HepG2 (cell line): ENCODE data around the gene TOPORS. TPM values are rescaled to one million over a fixed set of nuclear protein-coding genes. Genes with fewer than 3 reads are reported as not detected.

Source experiments
- ATAC-seq: fragments of 200-7000 bp; cut with Tn5 transposase; 3 replicates; pipeline ENCODE4 v1.9.1; 2020; ENCODE audit warnings: mild to moderate bottlenecking, moderate library complexity
- BruUV-seq: library from RNA; stranded (reverse); fragments of 400-500 nt; replicated peaks from 2 replicates; lab custom pipeline; 2021; lab: Mats Ljungman, UMichigan
- CTCF ChIA-PET: fragments of 300-600 bp; formaldehyde crosslinking; extraction: SDS; loops from one replicate; lab custom pipeline; 2021; ENCODE audit warnings: low total read pairs, inconsistent platforms, low intra/inter-chr PET ratio; lab: Yijun Ruan, JAX
- POLR2A ChIA-PET: fragments of 350-600 bp; sonication (Branson Sonifier 250); formaldehyde crosslinking; loops from one replicate; lab custom pipeline; 2020; ENCODE audit warnings: antibody characterized with exemption, inconsistent platforms; lab: Yijun Ruan, JAX
- DNase-seq: peaks from one replicate; pipeline ENCODE4 v3.0.0-alpha.2; 2015; ENCODE audit warnings: low spot score
- FAIRE-seq: peaks from 3 replicates; lab custom pipeline; 2011; peaks lifted over from hg19 to GRCh38; lab: Jason Lieb, UNC
- H2AFZ ChIP-seq: one replicate; pipeline ENCODE4 v1.6.1; 2011; ENCODE audit warnings: low read length, inconsistent platforms
- H3K27ac ChIP-seq: fragments of 300-600 bp; 3 replicates; pipeline ENCODE4 v1.8.0; 2011; ENCODE audit warnings: mixed run types, mild to moderate bottlenecking, mixed read lengths, low read length, inconsistent platforms; ENCODE audit not compliant: insufficient read depth; ENCODE audit errors: extremely low read length
- H3K27me3 ChIP-seq, 2 experiments: fragments of 200-600 bp in 1 of 2; 2 replicates in 1 of 2; 3 replicates in 1 of 2; pipeline versions ENCODE4 v1.6.0 to v1.8.0; 2011; ENCODE audit warnings: low read length in 2 of 2, mild to moderate bottlenecking in 2 of 2, moderate library complexity in 2 of 2, inconsistent platforms in 1 of 2; ENCODE audit not compliant: insufficient read depth in 2 of 2, control insufficient read depth in 1 of 2
- H3K36me3 ChIP-seq, 2 experiments: fragments of 200-600 bp in 1 of 2; replicated peaks in 1 of 2; 2 replicates in 1 of 2; 3 replicates in 1 of 2; pipeline versions ENCODE4 v1.5.1 to v1.8.0; 2011; ENCODE audit warnings: low read length in 2 of 2, inconsistent platforms in 1 of 2; ENCODE audit not compliant: insufficient read depth in 2 of 2, control insufficient read depth in 1 of 2
- H3K4me1 ChIP-seq: 2 replicates; pipeline ENCODE4 v1.5.1; 2012; ENCODE audit warnings: low read length, inconsistent platforms; ENCODE audit not compliant: insufficient read depth
- H3K4me2 ChIP-seq: 2 replicates; pipeline ENCODE4 v1.6.0; 2011; ENCODE audit warnings: low read depth, low read length, inconsistent platforms
- H3K4me3 ChIP-seq, 3 experiments: fragments of 200-600 bp in 1 of 3; sonication (generic), shearing (Covaris generic) in 1 of 3; replicated peaks in 1 of 3; 2 replicates each; pipeline ENCODE4 v1.5.1; 2011 to 2016; ENCODE audit warnings: low read length in 3 of 3, inconsistent platforms in 2 of 3, low read depth in 2 of 3, mild to moderate bottlenecking in 2 of 3, control low read depth in 1 of 3, mixed read lengths in 1 of 3; ENCODE audit not compliant: insufficient read depth in 1 of 3
- H3K79me2 ChIP-seq: one replicate; pipeline ENCODE4 v1.6.1; 2011; ENCODE audit warnings: low read length, inconsistent platforms; ENCODE audit not compliant: insufficient read depth
- H3K9ac ChIP-seq: 2 replicates; pipeline ENCODE4 v1.6.0; 2011; ENCODE audit warnings: mild to moderate bottlenecking, low read depth, low read length, inconsistent platforms; ENCODE audit not compliant: insufficient read depth
- H3K9me3 ChIP-seq: 2 replicates; pipeline ENCODE4 v1.5.1; 2012; ENCODE audit warnings: mild to moderate bottlenecking, low read length
- H4K20me1 ChIP-seq: 2 replicates; pipeline ENCODE4 v1.6.0; 2011; ENCODE audit warnings: inconsistent platforms, mild to moderate bottlenecking, low read length, moderate library complexity; ENCODE audit not compliant: insufficient read depth
- CBFB ChIP-seq: sonication (generic); formaldehyde crosslinking; IDR thresholded peaks from 2 replicates; pipeline ENCODE4 v1.4.0; 2020; ENCODE audit warnings: missing genetic modification reagents
- CCAR2 ChIP-seq: fragments of 200-400 bp; formaldehyde crosslinking; optimal IDR thresholded peaks from 2 replicates; pipeline ENCODE3; 2018; ENCODE audit warnings: low read depth, mild to moderate bottlenecking, low read length, moderate library complexity
- DR1 ChIP-seq: sonication (generic); formaldehyde crosslinking; IDR thresholded peaks from 2 replicates; pipeline ENCODE4 v1.8.0; 2021; ENCODE audit warnings: mild to moderate bottlenecking, missing genetic modification reagents, inconsistent platforms
- FLYWCH1 ChIP-seq: sonication (generic); formaldehyde crosslinking; IDR thresholded peaks from 2 replicates; pipeline ENCODE4 v1.8.1; 2023; ENCODE audit warnings: mild to moderate bottlenecking, missing genetic modification reagents
- HOXD1 ChIP-seq: sonication (generic); formaldehyde crosslinking; IDR thresholded peaks from 2 replicates; pipeline ENCODE4 v1.5.0; 2020; ENCODE audit warnings: missing genetic modification reagents
- LCORL ChIP-seq, 2 experiments: fragments of 450-650 bp in 1 of 2; sonication (generic) in 1 of 2; formaldehyde crosslinking in 1 of 2; IDR thresholded peaks; 2 replicates each; pipeline versions ENCODE4 v1.5.0 to v1.6.1; 2017 to 2020; ENCODE audit warnings: antibody characterized with exemption in 1 of 2, missing genetic modification reagents in 1 of 2
- MAFF ChIP-seq: IDR thresholded peaks from 2 replicates; pipeline ENCODE4 v1.6.1; 2011; ENCODE audit warnings: low read depth, low read length, improper control_type of control experiment
- MTA3 ChIP-seq: sonication (generic); formaldehyde crosslinking; IDR thresholded peaks from 2 replicates; pipeline ENCODE4 v1.4.0; 2020; ENCODE audit warnings: missing genetic modification reagents
- NAIF1 ChIP-seq: sonication (generic); formaldehyde crosslinking; IDR thresholded peaks from 2 replicates; pipeline ENCODE4 v1.5.0; 2020; ENCODE audit warnings: mild to moderate bottlenecking, missing genetic modification reagents, borderline replicate concordance
- NR3C1 ChIP-seq: sonication (generic); formaldehyde crosslinking; IDR thresholded peaks from 2 replicates; pipeline ENCODE4 v1.4.0; 2020; ENCODE audit warnings: missing genetic modification reagents
- ONECUT2 ChIP-seq: sonication (generic); formaldehyde crosslinking; IDR thresholded peaks from 2 replicates; pipeline ENCODE4 v1.4.0; 2020; ENCODE audit warnings: missing genetic modification reagents
- PHF5A ChIP-seq: IDR thresholded peaks from one replicate; pipeline ENCODE4 v1.6.1; 2018; ENCODE audit warnings: low read depth, missing genetic modification reagents; ENCODE audit not compliant: unreplicated experiment
- PRPF4 ChIP-seq: fragments of 200-400 bp; formaldehyde crosslinking; IDR thresholded peaks from 2 replicates; pipeline ENCODE4 v1.6.1; 2016; ENCODE audit warnings: low read length, low read depth; ENCODE audit not compliant: poor library complexity, severe bottlenecking
- TCF7 ChIP-seq: sonication (generic); IDR thresholded peaks from 2 replicates; pipeline ENCODE4 v1.6.1; 2016; ENCODE audit warnings: antibody characterized with exemption, low read depth
- TERF1 ChIP-seq: sonication (generic); formaldehyde crosslinking; IDR thresholded peaks from 2 replicates; pipeline ENCODE4 v1.8.0; 2022; ENCODE audit warnings: mild to moderate bottlenecking, missing genetic modification reagents, moderate library complexity
- ZNF3 ChIP-seq: IDR thresholded peaks from 2 replicates; pipeline ENCODE4 v1.7.0; 2017; ENCODE audit warnings: inconsistent platforms
- ZNF430 ChIP-seq: sonication (generic); formaldehyde crosslinking; IDR thresholded peaks from 2 replicates; pipeline ENCODE4 v1.9.0; 2021; ENCODE audit warnings: mild to moderate bottlenecking, missing genetic modification reagents
- ZNF547 ChIP-seq: sonication (generic); formaldehyde crosslinking; IDR thresholded peaks from 2 replicates; pipeline ENCODE4 v1.5.1; 2020; ENCODE audit warnings: mild to moderate bottlenecking, missing genetic modification reagents
- ZNF557 ChIP-seq: sonication (generic); formaldehyde crosslinking; IDR thresholded peaks from 2 replicates; pipeline ENCODE4 v1.4.0; 2020; ENCODE audit warnings: missing genetic modification reagents
- ZSCAN30 ChIP-seq: sonication (generic); formaldehyde crosslinking; IDR thresholded peaks from 2 replicates; pipeline ENCODE4 v1.5.0; 2020; ENCODE audit warnings: mild to moderate bottlenecking, missing genetic modification reagents
- WGBS: methylation state at CpG from one replicate; pipeline ENCODE4 v1.1.6; 2017; ENCODE audit warnings: low lambda C conversion rate; 5-methylcytosine and 5-hydroxymethylcytosine counted together
- in situ Hi-C: cut with HindIII; loops from 2 replicates; pipeline ENCODE4 v1.10.0; 2017; ENCODE audit warnings: low pct_unique_long_range_greater_than_20kb; ENCODE audit not compliant: extremely low pct_ligation_motif_present
- intact Hi-C: fragments of 100-400 bp; cut with micrococcal nuclease; formaldehyde crosslinking; loops from one replicate; pipeline ENCODE4 v1.10.0; 2022; ENCODE audit not compliant: unreplicated experiment
- polyA plus RNA-seq, 8 experiments: library from polyadenylated mRNA; depleted of rRNA in 3 of 8; stranded (reverse) in 7 of 8; unstranded in 1 of 8; fragments of >200 nt; fragmentation: Illumina TruSeq in 4 of 8; extraction: Trizol in 4 of 8; gene quantifications; 2 replicates each; pipeline versions ENCODE4 v1.2.1 to v1.2.3, GENCODE V29; 2011 to 2016; ENCODE audit warnings: low read depth in 4 of 8, missing spikeins in 1 of 8, mixed read lengths in 1 of 8; ENCODE audit not compliant: insufficient read depth in 1 of 8
- total RNA-seq, 5 experiments: library from RNA; depleted of rRNA; stranded (reverse); fragments of >200 nt; fragmentation: Illumina TruSeq; extraction: Trizol; gene quantifications; 2 replicates each; pipeline ENCODE4 v1.2.3, GENCODE V29; 2016; ENCODE audit warnings: low read depth in 1 of 5
- TF ChIP-seq, protein P1 (sequence below): sonication (generic); formaldehyde crosslinking; IDR thresholded peaks from 2 replicates; pipeline ENCODE4 v1.4.0; 2020; ENCODE audit warnings: missing genetic modification reagents
- TF ChIP-seq, protein P2 (sequence below): sonication (generic); formaldehyde crosslinking; IDR thresholded peaks from 2 replicates; pipeline ENCODE4 v1.5.1; 2020; ENCODE audit warnings: missing genetic modification reagents, mild to moderate bottlenecking, borderline replicate concordance

The TOPORS gene
- total and polyA plus RNA-seq, 2 of the 13 experiments (the other 11 are each of a cell fraction or from before 2014, with no cell fraction given), result 6.8 to 19.6 TPM

DNA sequence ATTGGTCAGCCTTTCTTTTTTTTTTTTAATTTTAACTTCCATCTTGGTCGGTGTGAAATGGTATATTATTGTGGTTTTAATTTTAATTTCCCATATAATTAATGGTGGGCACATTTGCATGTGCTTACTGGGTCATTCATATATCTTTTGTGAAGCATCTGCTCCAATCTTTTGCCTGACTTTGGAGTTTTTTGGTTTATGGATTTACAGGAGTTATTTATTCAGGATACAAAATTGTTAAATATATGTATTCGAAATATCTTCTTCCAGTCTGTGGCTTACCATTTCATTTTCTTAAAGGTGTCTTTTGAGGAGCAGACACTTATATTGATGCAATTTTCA is 25.7 kb downstream of the TOPORS start (continued):
- no peak for TF ChIP-seq DR1
- TF ChIP-seq TERF1 (CRISPR knock-in tag), result no peak
- TF ChIP-seq TCF7, result no peak
- TF ChIP-seq LCORL (IDR thresholded peaks at IDR 0.05), result no peak
- TF ChIP-seq LCORL (CRISPR knock-in tag; IDR thresholded peaks at IDR 0.05), result no peak
- no peak for TF ChIP-seq ZNF3 (CRISPR knock-in tag)

GRCh38 chr9:32526041-32526706 is 26.2 kb downstream of the TOPORS start, which contains the start of gene RIGI:
Gene RIGI, minus strand, starts transcription at chr9:32526196. Its CDS starts 30 bp downstream, at chr9:32526166.
- peak within 1 kb of the TSS; percentile 76 for H3K9ac ChIP-seq
- H3K79me2 ChIP-seq, result peaks cover 6% of the 10 kb centered on the region
- no TSS peak for BruUV-seq
- POLR2A ChIA-PET, result interaction anchor here (1.0 to 2.8 kb wide), 12 partner anchors 17 to 499 kb away, joined by 4 to 43 read pairs (median 11); partner anchors contain the start of genes ACO1, DNAJA1, NDUFB6 and SMIM27
- no peaks in the 10 kb centered on the region; a peak in 1 of 5 replicates for H3K27me3 ChIP-seq
- intact Hi-C loops (loop anchor here (1.0 kb wide), 5 partner anchors 39 to 147 kb away; no protein-coding TSS in a partner anchor), in situ Hi-C loops (loop anchor here (5.0 kb wide), 1 partner anchor 144 kb away; the partner anchor contains the start of gene ACO1)
- no peaks in the 10 kb centered on the region for H4K20me1 ChIP-seq
- H3K9me3 ChIP-seq, result no peaks in the 10 kb centered on the region
- DNase-seq (peak; percentile 89), FAIRE-seq (peak; percentile 81), ATAC-seq (peak; percentile 90)
- WGBS, result 2% methylated on average over 28 of the region's 37 CpGs
- H3K4me2 ChIP-seq, result peak within 1 kb of the TSS; percentile 89
- H2AFZ ChIP-seq, result peak within 1 kb of the TSS; percentile 70
- peak within 1 kb of the TSS; percentile 75 for H3K27ac ChIP-seq
- CTCF ChIA-PET, result interaction anchor here (3.4 kb wide), 1 partner anchor 147 kb away, joined by 33 read pairs; no protein-coding TSS in a partner anchor
- peaks cover 39% of the 10 kb centered on the region for H3K4me1 ChIP-seq
- peak within 1 kb of the TSS; percentile 80 to 86 (median 82) for H3K4me3 ChIP-seq
- H3K36me3 ChIP-seq, result no peaks in the 10 kb centered on the region
- TF ChIP-seq MAFF, result no peak
- TF ChIP-seq FLYWCH1 (CRISPR knock-in tag), result no peak
- TF ChIP-seq NAIF1 (CRISPR knock-in tag), result no peak
- TF ChIP-seq, protein P1, sequence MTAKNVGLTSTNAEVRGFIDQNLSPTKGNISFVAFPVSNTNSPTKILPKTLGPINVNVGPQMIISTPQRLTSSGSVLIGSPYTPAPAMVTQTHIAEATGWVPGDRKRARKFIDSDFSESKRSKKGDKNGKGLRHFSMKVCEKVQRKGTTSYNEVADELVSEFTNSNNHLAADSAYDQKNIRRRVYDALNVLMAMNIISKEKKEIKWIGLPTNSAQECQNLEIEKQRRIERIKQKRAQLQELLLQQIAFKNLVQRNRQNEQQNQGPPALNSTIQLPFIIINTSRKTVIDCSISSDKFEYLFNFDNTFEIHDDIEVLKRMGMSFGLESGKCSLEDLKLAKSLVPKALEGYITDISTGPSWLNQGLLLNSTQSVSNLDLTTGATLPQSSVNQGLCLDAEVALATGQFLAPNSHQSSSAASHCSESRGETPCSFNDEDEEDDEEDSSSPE, result 0 out of 2 replicates have a peak, but pooled peaks have one; percentile 31
- no peak for TF ChIP-seq MTA3 (CRISPR knock-in tag)
- TF ChIP-seq CCAR2, result no peak
- 0 out of 2 replicates have a peak, but pooled peaks have one; percentile 5 for TF ChIP-seq ZNF547
- no peak for TF ChIP-seq ONECUT2
- TF ChIP-seq NR3C1 (CRISPR knock-in tag), result no peak
- TF ChIP-seq, protein P2, sequence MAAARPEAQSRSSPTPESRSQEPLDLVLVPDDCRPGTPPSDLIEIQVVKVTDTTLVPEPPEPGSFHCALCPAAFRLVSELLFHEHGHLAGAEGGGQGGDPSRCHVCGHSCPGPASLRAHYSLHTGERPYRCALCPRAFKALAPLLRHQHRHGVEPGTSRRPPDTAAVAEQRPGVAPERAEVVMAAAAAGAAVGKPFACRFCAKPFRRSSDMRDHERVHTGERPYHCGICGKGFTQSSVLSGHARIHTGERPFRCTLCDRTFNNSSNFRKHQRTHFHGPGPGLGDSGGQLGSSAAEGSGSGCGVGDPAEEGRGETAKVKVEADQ, result no peak
- no peak for TF ChIP-seq ZNF557 (CRISPR knock-in tag)
- peak; percentile 77; the same call in 1 of the 2 replicates for TF ChIP-seq ZNF430 (CRISPR knock-in tag)
- no peak for TF ChIP-seq CBFB (CRISPR knock-in tag)
- TF ChIP-seq PRPF4, result no peak
- no peak for TF ChIP-seq HOXD1
- TF ChIP-seq PHF5A, result no peak
- TF ChIP-seq ZSCAN30, result no peak
